Activated CD8-positive, alpha-beta memory T cell treated with anti-CD3 and anti-CD28 coated beads for 24 hours (primary cell): ENCODE data around the gene LRP5.

Experiments used
- DNase-seq: peaks from one replicate; pipeline ENCODE4 v3.0.0-alpha.2; 2020

The LRP5 gene

DNA sequence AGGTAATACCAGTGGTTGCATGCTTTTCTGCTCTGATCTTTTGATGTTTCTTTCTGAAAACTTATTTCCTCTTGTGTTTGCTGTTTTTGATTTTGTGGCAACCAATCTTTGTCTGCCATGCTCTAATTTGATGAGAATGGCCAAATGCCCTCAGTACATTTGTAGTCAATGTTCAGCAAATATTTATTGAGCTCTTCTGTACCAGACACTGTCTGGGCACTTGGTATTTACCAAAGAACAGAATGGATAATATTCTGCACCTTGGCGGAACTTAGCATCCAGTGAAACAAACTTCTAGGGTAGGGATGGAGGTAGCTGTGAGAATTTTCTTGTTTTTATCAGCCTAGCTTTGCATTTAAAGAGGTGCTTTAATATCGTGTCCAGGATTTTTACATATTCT, 167.8 kb downstream of the LRP5 start:
- DNase-seq: no peak

DNA sequence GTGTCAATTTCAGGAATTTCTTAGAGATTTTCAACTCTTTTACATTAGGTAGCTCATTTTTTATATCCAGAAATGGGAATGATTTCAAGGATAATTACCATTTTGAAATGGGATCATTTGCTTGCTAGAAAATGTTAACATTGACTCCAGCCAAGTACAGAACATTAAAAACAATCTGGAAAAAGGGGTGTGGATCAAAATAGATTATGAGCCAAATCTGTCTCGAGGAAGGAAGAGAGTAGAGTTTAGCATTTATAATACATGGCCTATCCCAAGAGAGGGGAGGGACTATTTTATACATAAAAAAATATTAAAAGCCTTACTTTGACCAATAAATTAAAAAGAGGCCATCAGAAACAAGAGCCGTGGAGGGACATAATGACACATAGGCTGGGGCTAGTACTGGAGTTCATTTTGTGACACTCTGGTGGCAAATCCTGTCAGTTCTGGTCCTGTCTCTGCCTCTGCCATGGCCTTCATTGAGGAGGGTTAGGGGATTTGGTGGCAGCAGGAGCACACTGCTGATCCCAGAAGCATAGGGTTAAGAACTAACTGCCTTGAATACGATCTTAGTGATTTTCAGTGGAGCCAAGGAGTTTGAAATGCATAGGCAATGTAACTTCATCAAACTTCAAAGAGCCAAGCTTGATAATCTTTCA, 168.6 kb downstream of the LRP5 start:
- no peak for DNase-seq

DNA sequence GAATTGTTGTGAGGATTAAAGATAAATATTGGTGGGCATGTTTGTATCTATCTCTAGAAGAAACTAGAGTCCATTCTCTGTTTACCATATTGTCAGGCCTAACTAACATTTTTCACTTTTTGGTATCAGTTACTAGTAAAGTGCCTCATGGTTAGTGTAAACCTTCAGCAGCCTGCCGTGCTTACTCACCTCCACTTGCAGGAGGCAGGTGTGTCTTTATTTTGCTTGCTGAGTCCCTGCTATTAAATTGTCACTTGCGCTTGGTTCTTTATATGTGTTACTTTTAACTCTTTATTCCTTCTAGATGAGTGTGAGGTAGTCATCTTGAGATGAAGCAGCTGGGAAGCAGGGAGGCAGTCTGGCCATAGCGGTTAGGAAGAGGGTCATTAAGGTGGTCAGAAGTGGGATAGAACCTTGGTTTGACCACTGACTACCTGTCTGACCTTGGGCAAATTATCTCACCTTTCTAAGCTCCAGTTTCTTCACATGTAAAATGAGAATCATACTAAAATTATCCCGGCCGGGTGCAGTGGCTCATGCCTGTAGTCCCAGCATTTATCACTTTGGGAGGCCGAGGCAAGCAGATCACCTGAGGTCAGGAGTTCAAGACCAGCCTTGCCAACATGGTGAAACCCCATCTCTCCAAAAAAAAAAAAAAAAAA, 169.3 kb downstream of the LRP5 start:
- no peak for DNase-seq

DNA sequence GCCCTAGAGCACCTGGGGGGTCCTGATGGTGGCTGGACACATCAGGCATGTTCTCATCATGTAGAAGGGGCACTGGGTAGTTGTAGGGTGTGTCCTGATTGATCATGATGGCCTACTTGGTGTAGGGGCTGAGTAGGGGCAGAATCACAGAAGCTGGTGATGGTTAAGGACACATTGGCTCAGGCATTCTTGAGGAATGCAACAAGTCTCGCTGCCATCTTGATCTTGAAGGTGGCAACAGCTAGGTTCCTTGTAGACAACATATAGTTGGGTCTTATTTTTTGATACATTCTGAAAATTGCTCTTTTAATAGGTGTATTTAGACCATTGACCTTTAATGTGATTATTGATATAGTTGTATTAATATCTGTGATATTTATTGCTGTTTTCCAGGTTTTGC, 176.2 kb downstream of the LRP5 start:
- DNase-seq: no peak

DNA sequence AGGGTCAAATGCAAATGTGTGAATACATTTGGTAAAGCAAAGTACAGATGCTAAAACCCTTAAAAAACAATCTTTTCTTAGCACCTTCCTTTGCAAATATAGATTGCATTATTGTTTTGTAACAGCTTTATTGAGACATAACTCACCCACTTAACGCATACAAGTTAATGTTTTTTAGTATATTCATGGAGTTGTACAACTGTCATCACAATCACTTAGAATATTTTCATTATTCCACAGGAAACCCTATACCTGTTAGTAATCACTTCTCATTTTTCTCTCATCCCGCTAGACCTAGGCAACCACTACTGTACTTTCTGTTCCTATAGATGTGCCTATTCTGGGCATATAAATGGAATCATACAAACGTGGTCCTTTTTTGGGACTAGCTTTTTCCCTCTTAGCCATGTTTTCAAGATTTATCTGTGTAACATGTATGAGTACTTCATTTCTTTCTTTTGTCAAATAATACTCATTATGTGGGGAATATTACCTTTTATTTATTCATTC, 182.9 kb downstream of the LRP5 start:
- DNase-seq: no peak

DNA sequence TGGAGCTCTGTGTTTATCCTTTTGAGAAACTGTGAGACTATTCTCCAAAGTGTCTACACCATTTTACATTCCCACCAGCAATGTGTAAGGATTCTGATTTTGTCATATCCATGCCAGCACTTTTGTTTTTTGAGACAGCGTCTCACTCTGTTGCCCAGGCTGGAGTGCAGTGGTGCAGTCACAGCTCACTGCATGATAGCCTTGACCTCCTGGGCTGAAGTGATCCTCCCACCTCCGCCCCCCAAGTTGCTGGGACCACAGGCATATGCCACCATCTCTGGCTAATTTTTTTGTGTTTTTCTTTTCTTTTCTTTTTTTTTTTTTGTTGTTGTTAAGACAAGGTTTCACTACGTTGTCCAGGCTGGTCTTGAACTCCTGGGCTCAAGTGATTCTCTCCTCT, 183.5 kb downstream of the LRP5 start:
- no peak for DNase-seq

DNA sequence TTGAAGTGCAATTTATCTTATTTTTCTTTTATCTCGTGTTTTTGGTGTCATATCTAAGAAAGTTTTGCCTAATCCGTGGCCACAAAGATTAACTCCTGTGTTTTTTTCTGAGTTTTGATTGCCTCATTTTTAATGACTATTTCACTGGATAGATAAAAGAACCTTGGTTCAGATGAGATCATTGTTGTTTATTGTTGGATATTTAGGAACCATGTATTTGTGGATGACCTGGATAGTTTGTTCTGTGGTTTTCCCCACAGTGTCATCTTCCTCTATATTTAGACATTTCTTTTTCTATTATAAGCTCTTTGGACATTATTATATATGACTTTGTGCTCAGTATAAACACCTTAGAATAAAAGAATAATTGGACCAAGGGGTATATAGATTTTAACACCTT, 185.4 kb downstream of the LRP5 start:
- no peak for DNase-seq

DNA sequence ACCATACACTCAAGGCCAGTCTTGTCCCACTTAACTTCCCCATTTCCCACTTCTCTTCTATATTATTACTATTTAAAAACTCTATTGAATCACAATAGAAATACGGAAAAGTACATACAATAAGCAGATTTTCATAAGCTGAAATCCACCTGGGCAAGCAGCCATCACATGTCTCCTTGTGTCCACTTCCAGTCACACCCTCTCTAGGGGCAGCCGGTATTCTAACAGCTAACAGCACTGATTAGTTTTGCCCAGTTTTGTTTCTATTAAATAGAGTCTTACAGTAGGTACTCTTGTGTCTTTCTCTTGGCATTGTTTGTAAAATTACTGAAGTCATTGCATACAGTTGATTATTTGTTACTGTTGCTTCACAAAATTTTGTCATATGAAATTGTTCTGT, 185.9 kb downstream of the LRP5 start:
- DNase-seq: no peak
